GM19043 (cell line): ENCODE results near the gene ZNF827.

Source experiments
- ATAC-seq: cut with Tn5 transposase; IDR thresholded peaks from one replicate; pipeline ENCODE4 v1.9.1; 2021; ENCODE audit warnings: low read depth; ENCODE audit not compliant: unreplicated experiment

The ZNF827 gene

DNA sequence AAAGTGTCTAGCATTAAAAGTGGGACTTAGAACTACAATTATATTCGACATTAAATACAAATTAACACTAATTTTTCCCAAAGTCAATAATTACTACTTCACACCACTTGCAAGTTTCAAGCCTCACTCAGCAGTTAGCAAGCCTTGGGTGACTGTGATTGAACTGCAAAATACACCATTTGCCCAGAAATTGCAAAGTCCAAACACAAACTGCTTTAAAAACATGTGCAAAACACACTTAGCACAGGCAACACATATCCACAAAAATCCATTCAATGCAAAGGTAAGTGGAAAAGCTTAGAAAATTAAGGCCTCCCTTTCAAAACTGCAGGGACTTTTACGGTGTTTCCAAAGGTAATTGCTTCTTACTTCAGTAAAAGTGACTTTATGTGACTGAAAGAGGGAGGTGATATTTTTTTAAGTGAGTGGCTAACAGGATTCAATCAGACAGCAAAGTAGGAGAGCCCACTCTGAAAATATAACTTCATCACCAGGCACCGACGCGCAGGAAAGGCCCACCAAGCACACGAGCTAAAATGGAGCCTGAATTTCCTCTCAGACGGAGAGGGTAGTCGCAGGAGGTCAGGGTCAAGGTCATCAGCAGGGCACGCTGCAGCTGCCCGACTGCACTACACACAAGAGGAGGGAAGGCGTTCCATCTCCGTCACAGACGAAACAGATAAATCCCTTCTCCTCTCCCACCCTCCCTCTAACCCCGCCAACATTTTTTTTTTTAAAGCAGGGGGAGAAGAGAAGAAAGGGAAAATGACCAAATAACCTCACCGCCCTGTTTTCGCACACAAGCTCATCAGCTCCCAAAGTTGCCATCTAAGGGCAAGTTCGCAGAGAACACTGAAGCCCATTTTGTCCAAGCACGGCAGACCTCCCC, 3.1 kb downstream of the ZNF827 start:
- no peak for ATAC-seq

DNA sequence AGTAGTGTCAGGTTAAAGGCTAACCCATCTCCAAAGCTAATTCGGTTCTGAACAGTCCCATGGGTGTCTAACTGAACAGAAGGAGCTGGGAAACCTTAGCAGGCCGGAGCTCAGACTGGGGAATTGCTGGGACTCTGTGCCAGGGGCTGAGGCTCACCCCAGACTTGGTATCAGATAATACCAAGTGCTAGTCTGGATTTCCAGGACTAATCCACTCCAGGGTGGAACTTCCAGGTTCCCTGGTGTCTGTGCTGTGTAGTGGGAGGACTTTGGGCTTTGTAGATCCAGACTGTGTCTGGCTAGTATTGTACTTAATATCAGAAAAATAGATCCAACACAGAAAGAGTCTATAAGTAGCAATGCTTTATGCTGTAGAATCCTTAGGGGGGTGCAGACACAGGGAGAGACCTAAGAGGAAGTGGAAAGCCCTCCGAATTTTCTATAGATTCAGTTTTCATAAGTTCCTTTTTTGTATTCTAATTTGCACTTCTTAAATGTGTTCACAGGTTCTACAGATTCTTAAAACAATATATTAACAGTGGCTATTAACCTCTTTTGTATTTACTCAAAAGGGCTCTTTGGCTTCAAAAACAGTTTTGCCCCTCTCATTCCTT, 4.1 kb downstream of the ZNF827 start:
- ATAC-seq, result no peak

DNA sequence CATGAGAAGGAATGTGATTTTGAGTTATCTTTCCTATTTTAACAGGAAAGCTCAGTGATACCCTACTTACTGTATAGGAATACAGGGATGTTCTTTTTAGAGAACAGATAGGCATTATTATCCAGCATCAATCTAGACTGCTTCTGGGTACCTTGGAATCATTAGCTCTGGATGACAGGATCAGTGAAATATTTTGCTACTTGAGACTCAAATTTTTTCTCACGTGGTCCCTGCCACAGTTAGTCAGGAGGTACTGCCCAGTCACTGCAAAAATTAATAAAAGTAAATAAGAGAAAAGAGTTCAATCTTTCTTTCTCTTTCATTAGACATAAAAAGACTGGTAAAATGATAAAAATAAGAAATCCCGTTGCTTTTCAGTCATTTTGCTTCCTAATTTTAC, 5.5 kb downstream of the ZNF827 start:
- no peak for ATAC-seq

DNA sequence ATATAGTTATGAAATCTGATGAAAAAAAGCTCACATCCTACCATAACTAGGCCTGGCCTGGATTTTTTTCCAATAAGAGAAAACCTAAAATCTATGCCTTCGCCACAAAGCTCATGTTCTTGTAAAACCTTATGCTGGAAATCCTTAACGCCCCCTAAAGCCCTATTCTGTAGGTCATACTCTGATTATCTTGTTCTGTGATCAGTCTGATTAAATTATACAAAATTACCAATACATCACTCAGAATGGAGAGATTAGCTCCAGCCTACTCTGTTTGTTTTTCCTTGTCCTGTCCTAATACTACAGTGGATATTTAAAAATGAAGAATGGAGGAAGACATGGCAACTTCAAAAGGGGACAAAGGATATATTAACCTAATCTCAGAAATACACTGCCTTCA, 7.2 kb downstream of the ZNF827 start:
- ATAC-seq, result no peak

DNA sequence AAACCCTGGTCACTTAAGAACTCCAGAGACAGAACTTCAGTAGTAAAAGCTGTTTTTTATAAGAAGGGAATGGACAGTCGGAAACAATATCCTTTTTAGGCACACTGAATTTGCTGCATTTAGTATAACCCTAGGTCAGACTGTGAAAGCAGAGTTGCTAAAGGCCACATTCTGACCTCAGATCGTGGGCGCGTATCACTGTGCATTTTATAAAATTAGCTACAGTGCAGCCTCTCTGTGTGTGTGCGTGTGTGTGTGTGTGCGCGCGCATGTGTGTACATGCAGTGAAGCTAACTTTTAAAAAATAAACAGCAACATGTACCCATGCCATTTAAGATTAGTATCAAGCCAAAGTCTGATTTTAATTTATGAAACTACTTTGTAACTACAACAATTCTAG, 8.0 kb downstream of the ZNF827 start:
- ATAC-seq, result no peak

DNA sequence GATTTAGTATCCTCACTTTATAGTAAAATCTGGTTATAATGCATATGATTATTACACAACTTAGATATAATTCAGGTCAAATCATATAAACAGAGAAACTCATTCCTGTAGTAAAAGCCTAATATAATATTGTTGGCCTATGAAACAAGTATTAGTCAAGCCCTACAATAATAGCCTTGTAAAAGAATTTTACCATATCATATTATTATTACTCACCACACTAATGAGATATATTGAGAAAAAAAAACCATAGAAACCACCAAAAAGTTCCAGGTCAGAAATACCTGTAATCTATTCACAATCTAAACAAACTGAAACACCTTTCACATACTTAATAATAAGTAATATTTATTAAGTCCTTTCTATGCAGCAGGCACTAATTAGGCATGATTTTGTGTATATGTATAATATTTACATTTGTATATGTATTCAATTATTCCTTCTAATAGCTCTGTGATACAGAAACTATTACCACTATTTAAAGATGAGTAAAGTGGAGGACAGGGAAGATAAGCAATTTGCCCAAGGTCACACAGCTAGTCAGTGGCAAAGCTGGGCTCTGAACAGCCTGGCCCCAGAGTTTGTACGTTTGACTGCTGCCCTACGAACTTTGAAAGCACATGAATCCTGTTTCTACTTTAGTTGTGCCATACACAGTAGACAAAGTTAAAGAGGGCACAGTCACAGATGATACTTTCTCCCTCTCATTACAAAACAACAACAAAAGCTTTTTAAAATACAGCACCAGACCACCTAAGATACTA, 9.0 kb downstream of the ZNF827 start:
- no peak for ATAC-seq

DNA sequence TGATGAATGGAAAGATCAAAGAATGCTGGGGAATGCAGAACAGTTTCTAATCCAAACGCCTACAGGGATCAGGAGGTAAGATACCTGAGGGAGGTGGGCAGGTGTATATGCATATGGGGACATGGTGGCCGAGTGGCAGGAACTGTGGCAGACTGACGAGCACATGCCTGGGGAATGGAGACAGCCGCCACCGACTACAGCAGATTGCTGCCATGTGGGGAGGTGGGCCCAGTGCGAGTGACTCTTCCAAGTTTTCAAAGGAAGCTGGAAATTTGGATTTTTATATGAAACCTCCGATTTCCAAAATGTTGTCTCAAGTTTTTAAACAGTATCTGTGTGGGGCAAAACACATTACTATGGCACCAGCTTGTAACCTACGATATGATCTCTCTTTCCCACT, 9.9 kb downstream of the ZNF827 start:
- ATAC-seq, result no peak

DNA sequence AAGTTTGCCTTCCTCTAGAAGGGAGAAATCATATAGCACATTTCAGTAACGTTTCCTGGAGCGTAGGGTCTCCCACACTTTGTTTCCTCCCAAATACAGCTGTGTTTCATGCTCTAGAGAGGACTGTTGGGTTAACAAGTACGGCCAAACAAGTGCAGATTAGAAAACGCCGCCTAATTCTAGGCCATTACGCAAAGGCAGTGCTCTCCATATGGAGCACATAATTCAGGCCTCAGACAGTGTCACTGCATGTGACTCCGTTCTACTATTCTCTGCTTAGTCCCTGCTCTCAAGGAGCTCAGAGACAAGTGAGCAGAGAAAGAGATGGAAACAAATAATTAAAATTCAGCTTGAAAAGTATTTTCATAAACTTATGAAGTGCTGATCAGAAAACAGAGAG, 11.6 kb downstream of the ZNF827 start:
- ATAC-seq, result no peak

DNA sequence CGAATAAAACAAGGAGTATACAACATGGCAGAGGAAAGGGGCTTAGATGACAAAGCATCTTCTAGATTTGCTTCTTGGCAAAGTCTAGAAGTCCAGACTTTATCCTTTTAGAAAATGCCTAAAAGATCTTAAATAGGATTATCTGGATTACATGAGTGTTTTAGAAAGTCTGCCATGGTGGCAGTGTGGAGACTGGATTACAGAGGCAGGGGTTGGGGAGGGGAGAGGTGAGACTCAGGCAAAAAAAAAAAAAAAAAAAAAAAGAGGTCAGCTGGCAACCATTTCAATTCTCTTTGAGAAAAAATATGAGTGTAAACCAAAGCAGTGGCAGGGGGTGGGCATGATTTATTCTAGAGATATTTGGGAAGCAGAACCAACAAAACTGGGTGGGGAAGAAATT, 17.4 kb downstream of the ZNF827 start:
- no peak for ATAC-seq

DNA sequence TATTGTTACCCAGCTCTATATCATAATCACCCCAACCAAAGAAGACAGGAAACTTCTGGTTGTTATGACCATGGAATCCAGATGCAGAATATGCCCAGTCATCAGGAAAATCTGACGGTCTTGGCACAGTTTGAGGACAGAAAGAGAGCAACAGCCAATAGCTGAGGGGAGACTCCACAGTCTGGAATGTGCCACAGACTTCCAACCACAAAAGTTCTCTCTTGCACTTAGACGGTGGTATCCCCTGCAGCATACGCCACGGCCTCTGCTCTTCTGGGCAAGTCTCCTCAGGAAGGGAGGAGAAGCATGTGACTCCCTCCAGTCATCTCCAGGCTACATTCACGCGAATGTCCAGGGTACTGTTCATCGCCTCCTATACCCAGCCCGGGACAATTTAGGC, 18.4 kb downstream of the ZNF827 start:
- ATAC-seq, result no peak

DNA sequence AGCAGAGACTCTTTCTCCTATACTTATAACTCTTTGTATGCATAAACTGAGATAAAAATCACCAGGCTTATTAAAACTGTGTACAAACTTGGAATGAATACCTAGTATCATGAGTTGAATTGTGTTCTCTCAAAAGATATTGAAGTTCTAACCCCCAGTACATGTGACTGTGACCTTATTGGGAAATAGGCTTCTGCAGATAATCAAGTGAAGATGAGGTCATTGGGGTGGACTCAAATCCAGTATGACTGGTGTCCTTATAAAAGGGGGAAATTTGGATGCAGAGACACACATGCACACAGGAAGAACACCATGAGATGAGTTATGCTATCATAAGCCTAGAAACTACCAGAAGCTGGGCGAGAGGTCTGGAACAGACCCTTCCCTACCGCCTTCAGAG, 26.2 kb downstream of the ZNF827 start:
- ATAC-seq, result no peak

DNA sequence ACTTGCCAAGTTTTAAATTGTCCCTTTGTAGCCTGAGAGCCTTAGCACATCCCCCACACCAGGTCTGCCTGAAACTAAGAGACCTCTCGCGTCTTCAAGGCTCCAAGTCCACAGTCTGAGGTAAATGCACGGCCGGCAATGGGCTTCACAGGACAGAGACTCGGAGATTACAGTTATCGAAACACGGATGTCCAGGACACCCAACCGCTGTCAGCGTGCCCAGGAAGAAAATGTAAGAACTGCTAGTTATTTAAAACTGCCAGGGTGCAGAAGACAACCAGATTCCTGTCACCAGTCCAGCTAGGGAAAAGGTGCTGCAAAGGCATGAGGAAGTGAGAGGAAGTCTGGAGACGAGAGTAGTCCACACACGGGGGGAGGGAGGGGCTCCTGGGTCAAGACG, 28.9 kb downstream of the ZNF827 start:
- no peak for ATAC-seq

GRCh38 chr4:145909281-145909715, 29.3 kb downstream of the ZNF827 start:
- no peak for ATAC-seq

DNA sequence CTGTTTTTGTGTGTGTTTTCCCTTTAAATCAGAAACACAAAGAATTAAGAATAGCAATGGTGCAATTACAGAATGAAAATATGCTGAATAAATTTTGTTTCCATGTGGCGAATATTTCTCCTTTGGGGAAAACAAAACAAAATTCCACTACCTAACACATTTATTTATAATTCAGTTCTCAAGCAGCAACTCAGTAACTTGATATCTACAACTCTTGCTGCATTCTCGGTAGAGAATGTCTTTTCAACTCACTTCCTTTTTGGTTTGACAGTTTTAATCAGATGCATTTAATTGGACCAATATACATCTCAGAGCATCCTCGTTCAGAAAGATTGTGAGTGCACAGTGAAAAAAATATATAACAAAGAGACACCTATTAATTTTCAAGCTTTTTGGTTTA, 30.8 kb downstream of the ZNF827 start:
- no peak for ATAC-seq

DNA sequence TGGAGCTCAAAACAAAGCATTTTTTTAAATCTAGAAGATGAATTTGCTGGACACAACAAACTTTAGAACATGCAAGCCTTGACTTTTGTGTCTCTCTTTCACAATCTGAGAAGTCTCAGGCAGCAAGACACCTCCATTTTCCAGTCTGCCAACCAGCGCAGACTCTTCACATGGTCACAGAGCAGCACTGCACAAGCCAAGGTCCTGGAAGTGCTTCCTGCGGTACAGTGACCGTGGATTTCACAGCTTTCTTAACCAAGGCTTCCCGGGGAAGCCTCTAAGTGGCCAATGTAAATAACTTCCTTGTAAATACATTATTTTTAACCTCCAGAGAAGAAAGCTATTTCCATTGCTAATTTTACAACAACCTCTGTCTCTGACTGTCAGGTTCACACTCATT, 31.2 kb downstream of the ZNF827 start:
- ATAC-seq, result no peak

- ATAC-seq, result no peak
These were observed 34.0 kb downstream of the ZNF827 start for GRCh38 chr4:145904413-145905177.

- no peak for ATAC-seq
These were observed 36.1 kb downstream of the ZNF827 start for GRCh38 chr4:145902522-145902921.

DNA sequence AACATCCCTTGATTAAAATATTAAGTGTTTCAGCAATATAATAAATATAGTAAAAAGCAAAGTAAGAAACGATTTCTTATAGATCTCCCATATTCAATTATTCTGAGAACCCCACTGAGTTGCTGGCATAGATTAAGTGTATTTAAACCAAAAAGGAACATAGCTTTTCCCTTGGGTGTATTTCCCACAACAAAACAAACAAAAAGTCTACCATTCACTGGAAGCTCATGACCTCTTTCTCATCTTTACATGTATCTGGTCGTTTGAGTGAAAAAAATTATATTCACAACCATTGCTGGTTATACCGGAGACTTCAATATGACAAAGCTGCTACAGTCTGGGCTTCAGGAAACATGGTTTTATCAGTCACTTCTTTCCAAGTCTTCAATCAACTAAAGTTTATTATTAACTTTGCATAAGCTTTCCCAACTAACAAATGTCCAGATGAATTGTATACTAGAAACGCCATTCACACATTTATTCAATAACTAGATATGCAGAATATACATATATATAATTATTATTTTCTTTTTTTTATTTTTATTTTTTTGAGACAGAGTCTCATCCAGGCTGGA, 38.6 kb downstream of the ZNF827 start:
- ATAC-seq, result no peak

- no peak for ATAC-seq
These were observed 39.6 kb downstream of the ZNF827 start for GRCh38 chr4:145898926-145899531.

GRCh38 chr4:145898466-145898865, 40.2 kb downstream of the ZNF827 start:
- ATAC-seq, result no peak
